ENCODE measurements around the gene DNM3.

The DNM3 gene

GRCh38 chr1:172121081-172121717 is 279.9 kb downstream of the DNM3 start:
- Mint-ChIP-seq H3K4me1 (peaks cover 25% of the 10 kb centered on the region), H3K9me3 (no peaks in the 10 kb centered on the region), H3K36me3 (ENCODE audit: insufficient read depth) (no peaks in the 10 kb centered on the region), H3K27me3 (no peaks in the 10 kb centered on the region), H3K4me3 (no peak overlapping the region), H3K27ac (ENCODE audit: low read depth) (no peak overlapping the region)
- DNase-seq (ENCODE audit: low spot score in 2 of 2) (no peak), ATAC-seq (replicated peaks; ENCODE audit: extremely low read depth, poor library complexity, severe bottlenecking) (no peak)

GRCh38 chr1:172122381-172122780 is 281.1 kb downstream of the DNM3 start:
- Mint-ChIP-seq H3K9me3 (no peaks in the 10 kb centered on the region), H3K4me1 (peaks cover 22% of the 10 kb centered on the region), H3K27ac (ENCODE audit: low read depth) (no peak overlapping the region), H3K27me3 (no peaks in the 10 kb centered on the region), H3K4me3 (no peak overlapping the region), H3K36me3 (ENCODE audit: insufficient read depth) (no peaks in the 10 kb centered on the region)
- no peak for DNase-seq (ENCODE audit: low spot score in 2 of 2)
- no peak for ATAC-seq (replicated peaks; ENCODE audit: extremely low read depth, poor library complexity, severe bottlenecking)

GRCh38 chr1:172125250-172125649 is 284.0 kb downstream of the DNM3 start:
- Mint-ChIP-seq H3K9me3 (no peaks in the 10 kb centered on the region), H3K27ac (ENCODE audit: low read depth) (no peak overlapping the region), H3K4me3 (no peak overlapping the region), H3K4me1 (no peaks in the 10 kb centered on the region), H3K27me3 (no peaks in the 10 kb centered on the region), H3K36me3 (ENCODE audit: insufficient read depth) (no peaks in the 10 kb centered on the region)
- no peak for ATAC-seq (replicated peaks; ENCODE audit: extremely low read depth, poor library complexity, severe bottlenecking)
- no peak for DNase-seq (ENCODE audit: low spot score in 2 of 2)

- no peaks in the 10 kb centered on the region for H3K9me3 Mint-ChIP-seq
- no peak overlapping the region for H3K27ac Mint-ChIP-seq (ENCODE audit: low read depth)
- no peaks in the 10 kb centered on the region for H3K4me1 Mint-ChIP-seq
- ATAC-seq (replicated peaks; ENCODE audit: extremely low read depth, poor library complexity, severe bottlenecking) (no peak), DNase-seq (ENCODE audit: low spot score in 2 of 2) (no peak)
- H3K36me3 Mint-ChIP-seq (ENCODE audit: insufficient read depth) = no peaks in the 10 kb centered on the region
- no peak overlapping the region for H3K4me3 Mint-ChIP-seq
- H3K27me3 Mint-ChIP-seq = no peaks in the 10 kb centered on the region
These were observed 284.6 kb downstream of the DNM3 start for GRCh38 chr1:172125812-172126430.

GRCh38 chr1:172132836-172133235 is 291.5 kb downstream of the DNM3 start:
- ATAC-seq (replicated peaks; ENCODE audit: extremely low read depth, poor library complexity, severe bottlenecking) = no peak
- no peak overlapping the region for H3K4me3 Mint-ChIP-seq
- H3K4me1 Mint-ChIP-seq = peaks cover 6% of the 10 kb centered on the region
- no peak overlapping the region for H3K27ac Mint-ChIP-seq (ENCODE audit: low read depth)
- no peaks in the 10 kb centered on the region for H3K36me3 Mint-ChIP-seq (ENCODE audit: insufficient read depth)
- H3K27me3 Mint-ChIP-seq = no peaks in the 10 kb centered on the region
- no peaks in the 10 kb centered on the region for H3K9me3 Mint-ChIP-seq
- no peak for DNase-seq (ENCODE audit: low spot score in 2 of 2)

- H3K36me3 Mint-ChIP-seq (ENCODE audit: insufficient read depth) = no peaks in the 10 kb centered on the region
- H3K27ac Mint-ChIP-seq (ENCODE audit: low read depth) = no peak overlapping the region
- ATAC-seq (replicated peaks; ENCODE audit: extremely low read depth, poor library complexity, severe bottlenecking) (no peak), DNase-seq (ENCODE audit: low spot score in 2 of 2) (no peak)
- H3K27me3 Mint-ChIP-seq = no peaks in the 10 kb centered on the region
- peaks cover 6% of the 10 kb centered on the region for H3K4me1 Mint-ChIP-seq
- no peak overlapping the region for H3K4me3 Mint-ChIP-seq
- no peaks in the 10 kb centered on the region for H3K9me3 Mint-ChIP-seq
These were observed 292.9 kb downstream of the DNM3 start for GRCh38 chr1:172134087-172134731.

- DNase-seq (ENCODE audit: low spot score in 2 of 2) = no peak
- Mint-ChIP-seq H3K27me3 (no peaks in the 10 kb centered on the region), H3K4me3 (no peak overlapping the region), H3K9me3 (no peaks in the 10 kb centered on the region), H3K4me1 (peaks cover 6% of the 10 kb centered on the region), H3K27ac (ENCODE audit: low read depth) (no peak overlapping the region), H3K36me3 (ENCODE audit: insufficient read depth) (no peaks in the 10 kb centered on the region)
- no peak for ATAC-seq (replicated peaks; ENCODE audit: extremely low read depth, poor library complexity, severe bottlenecking)
These were observed 293.9 kb downstream of the DNM3 start for GRCh38 chr1:172135076-172135672.

GRCh38 chr1:172135978-172136610 is 294.8 kb downstream of the DNM3 start:
- Mint-ChIP-seq H3K4me1 (peaks cover 6% of the 10 kb centered on the region), H3K4me3 (no peak overlapping the region), H3K36me3 (ENCODE audit: insufficient read depth) (no peaks in the 10 kb centered on the region), H3K9me3 (no peaks in the 10 kb centered on the region), H3K27me3 (no peaks in the 10 kb centered on the region), H3K27ac (ENCODE audit: low read depth) (no peak overlapping the region)
- ATAC-seq (replicated peaks; ENCODE audit: extremely low read depth, poor library complexity, severe bottlenecking) (no peak), DNase-seq (ENCODE audit: low spot score in 2 of 2) (no peak)

GRCh38 chr1:172136925-172137324 is 295.6 kb downstream of the DNM3 start:
- no peaks in the 10 kb centered on the region for H3K27me3 Mint-ChIP-seq
- peaks cover 6% of the 10 kb centered on the region for H3K4me1 Mint-ChIP-seq
- H3K9me3 Mint-ChIP-seq = no peaks in the 10 kb centered on the region
- no peak overlapping the region for H3K4me3 Mint-ChIP-seq
- H3K36me3 Mint-ChIP-seq (ENCODE audit: insufficient read depth) = no peaks in the 10 kb centered on the region
- DNase-seq (ENCODE audit: low spot score in 2 of 2) = no peak
- H3K27ac Mint-ChIP-seq (ENCODE audit: low read depth) = no peak overlapping the region
- ATAC-seq (replicated peaks; ENCODE audit: extremely low read depth, poor library complexity, severe bottlenecking) = no peak

GRCh38 chr1:172137703-172138454 is 296.6 kb downstream of the DNM3 start:
- DNase-seq (ENCODE audit: low spot score in 2 of 2) (no peak), ATAC-seq (replicated peaks; ENCODE audit: extremely low read depth, poor library complexity, severe bottlenecking) (no peak)
- H3K36me3 Mint-ChIP-seq (ENCODE audit: insufficient read depth) = no peaks in the 10 kb centered on the region
- H3K4me1 Mint-ChIP-seq = peaks cover 6% of the 10 kb centered on the region
- no peak overlapping the region for H3K4me3 Mint-ChIP-seq
- H3K27me3 Mint-ChIP-seq = no peaks in the 10 kb centered on the region
- no peak overlapping the region for H3K27ac Mint-ChIP-seq (ENCODE audit: low read depth)
- no peaks in the 10 kb centered on the region for H3K9me3 Mint-ChIP-seq

GRCh38 chr1:172138634-172139033 is 297.3 kb downstream of the DNM3 start:
- no peaks in the 10 kb centered on the region for H3K36me3 Mint-ChIP-seq (ENCODE audit: insufficient read depth)
- ATAC-seq (replicated peaks; ENCODE audit: extremely low read depth, poor library complexity, severe bottlenecking) (no peak), DNase-seq (ENCODE audit: low spot score in 2 of 2) (no peak)
- H3K27me3 Mint-ChIP-seq = no peaks in the 10 kb centered on the region
- H3K9me3 Mint-ChIP-seq = no peaks in the 10 kb centered on the region
- H3K27ac Mint-ChIP-seq (ENCODE audit: low read depth) = no peak overlapping the region
- H3K4me1 Mint-ChIP-seq = peaks cover 6% of the 10 kb centered on the region
- H3K4me3 Mint-ChIP-seq = no peak overlapping the region

GRCh38 chr1:172139196-172139595 is 297.9 kb downstream of the DNM3 start:
- no peak overlapping the region for H3K4me3 Mint-ChIP-seq
- H3K27ac Mint-ChIP-seq (ENCODE audit: low read depth) = no peak overlapping the region
- H3K27me3 Mint-ChIP-seq = no peaks in the 10 kb centered on the region
- H3K4me1 Mint-ChIP-seq = peaks cover 6% of the 10 kb centered on the region
- no peaks in the 10 kb centered on the region for H3K9me3 Mint-ChIP-seq
- H3K36me3 Mint-ChIP-seq (ENCODE audit: insufficient read depth) = no peaks in the 10 kb centered on the region
- DNase-seq (ENCODE audit: low spot score in 2 of 2) = no peak
- no peak for ATAC-seq (replicated peaks; ENCODE audit: extremely low read depth, poor library complexity, severe bottlenecking)

Measured in central memory CD8-positive, alpha-beta T cell (primary cell).